MM.1S (cell line): Measurements from ENCODE around the gene MAPKAP1.

ENCODE experiments used
- DNase-seq: peaks from one replicate; pipeline ENCODE4 v3.0.0-alpha.2; 2015
- H2AFZ ChIP-seq: fragments of 300-600 bp; sonication (generic); 2 replicates; pipeline ENCODE4 v1.6.0; 2016; ENCODE audit warnings: antibody characterized with exemption, low read length
- H3F3A ChIP-seq: fragments of 300-600 bp; sonication (generic); 2 replicates; pipeline ENCODE4 v1.6.1; 2016; ENCODE audit warnings: mild to moderate bottlenecking, antibody characterized with exemption, low read length, moderate library complexity, mixed read lengths; ENCODE audit not compliant: insufficient read depth
- H3K27ac ChIP-seq: fragments of 300-600 bp; sonication (generic); 2 replicates; pipeline ENCODE4 v1.5.1; 2016; ENCODE audit warnings: mild to moderate bottlenecking, low read length
- H3K27me3 ChIP-seq: fragments of 300-600 bp; sonication (generic); replicated peaks from 2 replicates; pipeline ENCODE4 v1.6.0; 2016; ENCODE audit warnings: low read length; ENCODE audit not compliant: insufficient read depth
- H3K36me3 ChIP-seq: fragments of 300-600 bp; sonication (generic); replicated peaks from 2 replicates; pipeline ENCODE4 v1.6.1; 2016; ENCODE audit warnings: mild to moderate bottlenecking, low read length, mixed read lengths; ENCODE audit not compliant: insufficient read depth
- H3K4me1 ChIP-seq: fragments of 300-600 bp; sonication (generic); 2 replicates; pipeline ENCODE4 v1.6.1; 2016; ENCODE audit warnings: low read length, mixed read lengths
- H3K4me2 ChIP-seq: fragments of 300-600 bp; sonication (generic); 2 replicates; pipeline ENCODE4 v1.6.0; 2016; ENCODE audit warnings: low read depth, low read length
- H3K4me3 ChIP-seq: fragments of 300-600 bp; sonication (generic); 2 replicates; pipeline ENCODE4 v1.5.1; 2016; ENCODE audit warnings: low read length, mixed read lengths
- H3K79me2 ChIP-seq: fragments of 300-600 bp; sonication (generic); 2 replicates; pipeline ENCODE4 v1.6.1; 2016; ENCODE audit warnings: mixed run types, low read length, mixed read lengths
- H3K9ac ChIP-seq: fragments of 300-600 bp; sonication (generic); 2 replicates; pipeline ENCODE4 v1.6.1; 2016; ENCODE audit warnings: low read length, mixed read lengths
- H3K9me2 ChIP-seq: fragments of 300-600 bp; sonication (generic); replicated peaks from 2 replicates; pipeline ENCODE4 v1.6.1; 2016; ENCODE audit warnings: mild to moderate bottlenecking, low read length, mixed read lengths; ENCODE audit not compliant: insufficient read depth
- H3K9me3 ChIP-seq: fragments of 300-600 bp; sonication (generic); replicated peaks from 2 replicates; pipeline ENCODE4 v1.6.1; 2016; ENCODE audit warnings: mild to moderate bottlenecking, low read length, mixed read lengths; ENCODE audit not compliant: insufficient read depth
- H4K20me1 ChIP-seq: fragments of 300-600 bp; sonication (generic); 2 replicates; pipeline ENCODE4 v1.6.1; 2016; ENCODE audit warnings: mild to moderate bottlenecking, low read length, moderate library complexity, mixed read lengths; ENCODE audit not compliant: insufficient read depth
- EZH2 ChIP-seq: fragments of 300-600 bp; sonication (generic); optimal IDR thresholded peaks from 2 replicates; pipeline ENCODE3; 2017; ENCODE audit warnings: low read depth, mild to moderate bottlenecking, antibody characterized with exemption, low read length, mixed read lengths
- EZH2phosphoT487 ChIP-seq: fragments of 300-600 bp; sonication (generic); IDR thresholded peaks from 2 replicates; pipeline ENCODE4 v1.6.1; 2018; ENCODE audit warnings: antibody characterized with exemption, low read length
- TF ChIP-seq, protein P1 (sequence below): fragments of 300-600 bp; sonication (generic); IDR thresholded peaks from 2 replicates; pipeline ENCODE4 v1.5.1; 2016; ENCODE audit warnings: antibody characterized with exemption, low read length, mixed read lengths

Gene MAPKAP1

DNA sequence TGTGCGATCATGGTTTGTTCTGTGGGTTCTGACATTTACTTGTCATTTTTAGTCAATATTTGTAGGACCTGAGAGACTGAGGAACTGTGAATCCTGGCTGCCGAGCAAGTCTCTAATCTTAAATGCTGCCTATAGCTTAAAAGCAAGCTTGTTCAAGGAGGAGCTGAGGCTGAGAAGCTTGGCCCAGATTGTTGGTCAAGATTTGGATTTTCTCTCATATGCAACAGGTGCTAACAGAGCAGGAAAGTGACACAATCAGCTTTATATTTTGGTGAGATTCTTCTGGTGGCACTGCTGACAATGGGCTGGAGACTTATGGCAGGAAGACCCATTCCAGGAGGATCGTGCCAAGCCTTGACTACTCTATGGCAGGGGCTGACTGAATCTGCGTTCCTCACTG, 192.5 kb downstream of the MAPKAP1 start:
- Histone ChIP-seq H3K79me2 (peaks cover 7% of the 10 kb centered on the region), H3K4me3 (peak overlapping the region; percentile 68), H3K9me3 (no peaks in the 10 kb centered on the region), H3F3A (peaks cover 22% of the 10 kb centered on the region), H3K4me2 (peak overlapping the region; percentile 92; the same call in 1 of the 2 replicates), H4K20me1 (no peaks in the 10 kb centered on the region), H3K4me1 (peaks cover 13% of the 10 kb centered on the region), H3K27me3 (no peaks in the 10 kb centered on the region), H3K9me2 (no peaks in the 10 kb centered on the region), H3K9ac (peak overlapping the region; percentile 60; the same call in 1 of the 2 replicates), H3K27ac (peak overlapping the region; percentile 78; the same call in 1 of the 2 replicates), H2AFZ (no peak overlapping the region), H3K36me3 (no peaks in the 10 kb centered on the region)
- no peak for TF ChIP-seq EZH2
- TF ChIP-seq EZH2phosphoT487 = no peak
- TF ChIP-seq, protein P1, sequence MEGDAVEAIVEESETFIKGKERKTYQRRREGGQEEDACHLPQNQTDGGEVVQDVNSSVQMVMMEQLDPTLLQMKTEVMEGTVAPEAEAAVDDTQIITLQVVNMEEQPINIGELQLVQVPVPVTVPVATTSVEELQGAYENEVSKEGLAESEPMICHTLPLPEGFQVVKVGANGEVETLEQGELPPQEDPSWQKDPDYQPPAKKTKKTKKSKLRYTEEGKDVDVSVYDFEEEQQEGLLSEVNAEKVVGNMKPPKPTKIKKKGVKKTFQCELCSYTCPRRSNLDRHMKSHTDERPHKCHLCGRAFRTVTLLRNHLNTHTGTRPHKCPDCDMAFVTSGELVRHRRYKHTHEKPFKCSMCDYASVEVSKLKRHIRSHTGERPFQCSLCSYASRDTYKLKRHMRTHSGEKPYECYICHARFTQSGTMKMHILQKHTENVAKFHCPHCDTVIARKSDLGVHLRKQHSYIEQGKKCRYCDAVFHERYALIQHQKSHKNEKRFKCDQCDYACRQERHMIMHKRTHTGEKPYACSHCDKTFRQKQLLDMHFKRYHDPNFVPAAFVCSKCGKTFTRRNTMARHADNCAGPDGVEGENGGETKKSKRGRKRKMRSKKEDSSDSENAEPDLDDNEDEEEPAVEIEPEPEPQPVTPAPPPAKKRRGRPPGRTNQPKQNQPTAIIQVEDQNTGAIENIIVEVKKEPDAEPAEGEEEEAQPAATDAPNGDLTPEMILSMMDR = no peak
- no peak for DNase-seq

DNA sequence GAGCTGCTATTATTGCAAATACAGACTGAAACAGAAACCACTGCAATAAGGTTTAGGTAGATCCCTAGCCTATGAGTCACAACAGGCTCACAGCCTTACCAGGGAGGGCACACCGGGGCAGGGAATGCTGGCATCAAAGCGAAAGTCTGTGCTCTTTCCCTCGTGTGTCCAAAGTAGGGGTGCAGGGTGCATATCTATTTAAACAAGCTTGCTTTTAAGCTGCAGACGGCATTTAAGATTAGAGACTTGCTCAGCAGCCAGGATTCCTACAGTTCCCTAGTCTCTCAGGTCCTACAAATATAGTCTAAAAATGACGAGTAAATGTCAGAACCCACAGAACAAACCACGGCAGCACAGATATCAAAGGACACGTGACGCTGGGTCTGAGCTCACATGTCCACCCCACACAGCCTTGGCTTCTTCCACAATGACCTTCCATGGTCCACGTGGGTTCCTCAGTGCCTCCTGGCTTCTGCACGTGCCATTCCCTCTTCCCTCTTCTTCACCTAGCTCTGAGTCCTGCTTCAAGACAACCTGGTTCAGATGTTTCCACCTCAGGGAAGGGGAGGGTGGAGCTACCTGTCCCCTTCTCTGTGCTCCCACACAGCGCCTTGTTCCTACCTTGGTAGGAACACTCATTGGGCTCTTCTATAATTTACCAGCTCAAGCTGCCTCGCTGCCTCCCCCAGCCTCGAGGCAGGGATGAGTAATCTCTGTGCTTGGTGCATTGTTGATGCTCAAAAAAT, 193.2 kb downstream of the MAPKAP1 start:
- Histone ChIP-seq H3K36me3 (no peaks in the 10 kb centered on the region), H3K9me2 (no peaks in the 10 kb centered on the region), H3K4me3 (peak overlapping the region; percentile 68), H3K27me3 (no peaks in the 10 kb centered on the region), H4K20me1 (no peaks in the 10 kb centered on the region), H3K9ac (peak overlapping the region; percentile 60), H3F3A (peaks cover 22% of the 10 kb centered on the region), H3K9me3 (no peaks in the 10 kb centered on the region), H3K4me2 (peak overlapping the region; percentile 92), H3K4me1 (peaks cover 13% of the 10 kb centered on the region), H2AFZ (peak overlapping the region; percentile 59), H3K27ac (peak overlapping the region; percentile 78), H3K79me2 (peaks cover 7% of the 10 kb centered on the region)
- peak; percentile 88 for DNase-seq
- TF ChIP-seq EZH2 (no peak), EZH2phosphoT487 (no peak)
- TF ChIP-seq, protein P1 = no peak

DNA sequence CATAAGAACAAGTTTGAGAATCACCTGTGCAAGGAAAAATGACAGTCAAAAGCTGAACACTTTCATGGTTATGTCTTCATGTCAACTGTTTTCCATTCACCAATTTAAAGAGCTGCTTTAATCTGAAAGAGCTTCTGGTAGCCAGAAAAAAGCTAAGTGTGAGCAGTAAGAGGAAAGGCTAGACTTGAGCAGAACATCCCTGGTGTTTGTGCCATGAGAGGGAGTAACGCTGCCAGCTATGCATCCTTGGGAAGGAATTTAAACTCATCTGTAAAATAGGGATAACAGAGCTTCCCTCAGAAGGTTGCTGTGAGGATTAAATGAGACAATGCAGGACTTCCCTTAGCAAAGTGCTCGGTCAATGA, 193.7 kb downstream of the MAPKAP1 start:
- Histone ChIP-seq H4K20me1 (no peaks in the 10 kb centered on the region), H3K4me3 (peak overlapping the region; percentile 68), H3K4me1 (peaks cover 13% of the 10 kb centered on the region), H3K27ac (peak overlapping the region; percentile 78; the same call in 1 of the 2 replicates), H3K27me3 (no peaks in the 10 kb centered on the region), H3F3A (peaks cover 22% of the 10 kb centered on the region), H3K36me3 (no peaks in the 10 kb centered on the region), H3K9ac (peak overlapping the region; percentile 60; the same call in 1 of the 2 replicates), H3K9me2 (no peaks in the 10 kb centered on the region), H3K4me2 (peak overlapping the region; percentile 92), H3K79me2 (peaks cover 7% of the 10 kb centered on the region), H3K9me3 (no peaks in the 10 kb centered on the region), H2AFZ (no peak overlapping the region)
- no peak for TF ChIP-seq EZH2phosphoT487
- TF ChIP-seq, protein P1 = no peak
- no peak for TF ChIP-seq EZH2
- DNase-seq = no peak
